Loucy (cell line): ENCODE data around the gene TRIM75.

Experiments used
- CTCF ChIP-seq: fragments of 200-600 bp; sonication (generic); conservative IDR thresholded peaks from 2 replicates; pipeline ENCODE4 v1.5.1; 2014; ENCODE audit warnings: mild to moderate bottlenecking, antibody characterized with exemption, low read length
- EZH2phosphoT487 ChIP-seq: fragments of 200-600 bp; IDR thresholded peaks from 2 replicates; pipeline ENCODE4 v1.6.1; 2018; ENCODE audit warnings: antibody characterized with exemption, mild to moderate bottlenecking, moderate library complexity, borderline replicate concordance

GRCh38 chr4:165048170-165048569 lies 5.5 kb upstream of the TRIM75 start:
- TF ChIP-seq CTCF (no peak), EZH2phosphoT487 (no peak)
